ENCODE measurements around the gene ARL6IP5.

ARL6IP5 gene

DNA sequence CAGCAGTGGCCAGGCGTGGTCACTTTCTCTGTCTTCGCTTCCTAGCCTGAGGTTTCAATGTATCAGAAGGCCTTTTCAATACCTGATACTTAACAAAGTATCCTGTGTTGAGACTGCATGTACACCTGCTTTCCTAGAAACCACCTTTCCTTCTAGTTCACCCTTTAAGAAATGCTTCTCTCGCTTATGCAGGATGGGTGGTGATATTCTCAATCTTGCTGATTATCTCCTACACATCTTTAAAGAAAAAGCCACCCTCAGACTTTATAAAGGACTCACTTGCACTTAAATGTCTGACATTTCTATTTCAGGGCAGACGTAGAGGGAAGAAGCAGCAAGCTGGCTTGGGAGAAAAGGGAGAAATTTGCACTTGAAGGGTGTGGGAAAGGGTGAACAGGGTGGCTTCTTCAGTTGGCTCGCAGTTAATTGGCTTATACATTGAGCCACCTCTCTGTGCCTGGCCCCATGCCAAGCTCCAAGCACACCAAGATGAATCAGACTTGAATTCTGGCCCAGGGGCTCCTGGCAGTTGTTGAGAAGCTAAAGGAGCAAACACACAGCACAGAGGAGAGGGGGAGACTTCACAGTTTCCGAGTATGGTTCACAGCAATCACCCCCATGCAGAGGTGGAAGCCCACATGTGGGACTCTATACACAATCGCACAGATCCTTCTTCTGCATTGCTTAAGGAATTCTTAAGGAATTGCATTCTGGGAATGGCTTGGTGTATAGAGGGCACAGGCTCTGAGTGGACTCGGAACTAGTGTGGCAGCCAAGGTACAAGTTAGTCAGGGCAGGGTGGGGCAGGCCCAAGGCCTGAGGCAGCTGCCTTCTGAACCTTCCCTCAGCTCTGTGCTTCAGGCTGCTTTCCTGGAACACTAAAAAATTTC is 1.3 kb downstream of the ARL6IP5 start:
- DNase-seq (ENCODE audit: low read depth in 2 of 2) = peak; percentile 65 to 72

DNA sequence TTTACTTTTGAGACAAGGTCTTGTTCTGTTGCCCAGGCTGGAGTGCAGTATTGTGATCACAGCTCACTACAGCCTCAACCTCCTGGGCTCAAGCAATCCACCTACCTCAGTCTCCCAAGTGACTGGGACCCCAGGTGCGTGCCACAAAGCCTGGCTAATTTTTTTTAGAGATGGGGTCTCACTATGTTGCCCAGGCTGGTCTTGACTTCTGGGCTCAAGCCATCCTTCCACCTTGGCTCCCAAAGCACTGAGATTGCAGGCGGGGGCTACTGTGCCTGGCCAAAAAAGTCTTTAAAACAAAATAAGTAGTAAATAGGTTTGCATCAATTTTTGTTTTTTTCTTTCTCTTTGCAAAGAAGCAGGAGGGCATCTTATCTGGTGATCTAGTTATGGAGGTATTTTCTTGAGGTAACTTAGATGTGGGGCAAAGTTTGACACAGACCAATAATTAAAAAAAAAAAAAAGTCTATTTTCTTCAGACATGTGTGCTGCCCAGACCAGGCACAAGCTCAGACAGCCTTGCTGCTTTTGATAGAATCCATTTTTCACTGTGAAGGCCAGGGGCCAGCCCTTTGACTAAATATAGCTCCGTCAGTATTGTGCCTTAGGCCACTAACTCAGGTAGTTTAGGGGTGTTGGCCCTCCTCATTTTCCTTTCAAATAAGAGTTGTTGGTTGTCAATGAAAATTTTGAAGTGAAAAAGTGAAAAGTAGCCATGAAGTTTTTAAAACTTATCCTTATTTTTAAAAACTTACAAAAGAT is 2.5 kb downstream of the ARL6IP5 start:
- DNase-seq (ENCODE audit: low read depth in 2 of 2) = no peak

DNA sequence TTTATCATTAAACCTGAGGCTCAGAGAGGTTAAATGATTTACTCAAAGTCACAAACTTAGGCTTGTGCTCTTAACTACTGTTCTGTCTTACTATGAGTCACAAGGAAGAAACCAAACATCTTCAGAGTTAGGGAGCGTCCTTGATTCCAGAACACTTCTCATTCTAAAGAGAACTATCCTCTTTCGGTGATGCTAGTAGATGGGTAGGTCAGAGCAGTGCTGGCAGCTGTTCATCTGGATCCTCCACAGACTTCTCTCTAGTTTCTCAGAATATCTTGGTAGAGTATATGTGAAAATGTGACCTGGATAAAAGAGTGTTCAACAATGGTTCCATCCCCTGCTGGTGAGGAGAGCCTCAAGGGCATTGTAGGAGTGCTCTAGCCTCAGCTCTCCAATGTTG is 3.3 kb downstream of the ARL6IP5 start:
- no peak for DNase-seq (ENCODE audit: low read depth in 2 of 2)

DNA sequence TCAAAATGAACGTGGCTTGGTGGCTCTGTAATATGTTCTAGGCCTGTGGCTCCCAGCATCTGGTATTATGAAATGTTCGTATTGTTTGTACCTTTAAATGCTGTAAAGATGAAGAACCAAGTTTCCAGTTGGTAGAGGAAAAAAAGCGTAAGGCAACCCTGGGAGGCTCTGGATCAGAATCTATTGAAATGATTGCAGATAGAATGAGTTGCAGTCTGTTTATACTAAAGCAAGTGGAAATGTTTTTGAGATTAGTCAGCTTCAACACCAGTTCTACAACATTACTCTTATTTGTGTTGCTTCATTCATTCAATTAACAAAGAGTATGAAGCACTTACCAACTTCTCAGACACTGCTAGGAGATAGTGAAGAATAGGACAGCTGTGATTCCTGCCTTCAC is 5.3 kb downstream of the ARL6IP5 start:
- DNase-seq (ENCODE audit: low read depth in 2 of 2) = no peak

DNA sequence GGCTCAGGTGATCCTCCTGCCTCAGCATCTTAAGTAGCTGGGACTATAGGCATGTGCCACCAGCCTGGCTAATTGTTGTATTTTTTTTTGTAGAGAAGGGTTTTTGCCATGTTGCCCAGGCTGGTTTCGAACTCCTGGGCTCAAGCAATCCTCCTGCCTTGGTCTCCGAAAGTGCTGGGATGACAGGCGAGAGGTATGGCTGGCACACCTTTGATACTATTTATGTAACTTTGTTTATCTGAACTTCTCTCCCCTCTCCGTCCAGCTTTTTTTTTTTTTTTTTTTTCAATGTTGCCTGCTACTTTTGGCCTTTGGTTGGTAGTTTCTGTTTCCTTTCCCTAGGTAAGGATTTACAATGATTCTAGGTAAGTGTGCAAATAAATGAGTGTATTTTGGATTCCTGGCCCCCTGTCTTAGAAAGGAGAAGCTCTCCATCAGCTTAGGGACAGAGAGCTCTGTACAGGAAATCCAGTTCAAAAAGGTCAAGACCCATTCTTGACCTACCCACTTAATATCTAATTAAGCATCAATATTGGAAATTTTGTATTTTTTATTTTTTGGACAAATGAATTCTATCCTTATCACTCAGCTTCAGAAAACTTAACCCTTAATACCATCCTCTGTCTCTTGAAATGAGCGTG is 6.8 kb downstream of the ARL6IP5 start:
- no peak for DNase-seq (ENCODE audit: low read depth in 2 of 2)

DNA sequence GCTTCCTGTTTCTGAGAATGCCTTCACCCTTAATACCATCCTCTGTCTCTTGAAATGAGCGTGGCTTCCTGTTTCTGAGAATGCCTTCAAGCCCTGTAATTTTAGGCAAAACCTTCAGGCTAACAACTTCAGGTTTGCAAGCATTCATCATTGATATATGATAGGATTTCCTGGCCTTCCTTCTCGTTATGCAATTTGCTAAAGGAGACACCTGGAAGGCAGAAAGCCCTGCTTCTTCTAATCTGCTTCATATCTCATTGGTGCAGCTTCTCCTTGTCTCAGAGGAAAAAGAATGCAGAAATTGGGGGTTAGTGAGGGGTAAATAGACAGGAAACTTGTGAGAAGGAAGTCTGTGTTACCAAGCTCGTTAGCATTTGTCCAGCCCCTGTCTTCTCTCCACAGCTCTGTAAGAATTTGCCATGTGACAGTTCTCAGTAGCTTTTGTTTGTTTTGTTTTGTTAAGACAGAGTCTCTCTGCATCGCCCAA is 7.3 kb downstream of the ARL6IP5 start:
- no peak for DNase-seq (ENCODE audit: low read depth in 2 of 2)

DNA sequence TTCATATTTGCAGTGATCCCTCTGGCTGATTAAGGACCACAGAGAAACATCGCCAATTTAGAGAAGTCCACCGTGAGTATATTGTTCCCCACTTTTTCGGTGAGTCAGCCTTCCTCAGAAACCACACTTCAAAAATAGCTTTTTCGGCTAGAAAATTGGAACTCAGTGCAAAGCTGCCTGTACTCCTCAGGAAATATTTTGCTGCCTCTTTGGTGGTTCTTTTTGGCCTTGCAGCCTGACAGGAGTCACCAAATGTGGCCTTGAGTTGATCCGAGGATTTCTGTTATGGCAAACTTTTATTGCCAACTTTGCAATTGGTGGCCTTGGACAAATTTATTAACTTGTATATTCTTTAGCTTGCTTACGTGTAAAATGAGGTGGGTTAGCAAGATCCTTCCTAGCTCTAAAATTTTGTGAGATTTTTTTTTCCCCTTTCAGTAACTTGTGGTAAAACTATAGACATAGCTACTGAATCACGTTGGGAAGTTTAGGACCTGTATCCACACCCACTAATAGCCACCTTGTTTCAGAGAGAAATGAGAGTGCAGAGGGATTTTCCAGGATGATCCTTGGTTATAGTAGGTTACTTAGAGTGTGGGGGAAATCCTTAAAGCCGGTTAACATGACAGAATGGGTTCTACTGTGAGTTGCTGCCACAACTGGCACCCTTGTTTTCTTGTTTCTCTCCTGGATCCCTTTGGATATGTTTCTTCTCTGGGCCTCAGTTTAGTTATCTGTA is 9.9 kb downstream of the ARL6IP5 start:
- DNase-seq (ENCODE audit: low read depth in 2 of 2) = no peak

DNA sequence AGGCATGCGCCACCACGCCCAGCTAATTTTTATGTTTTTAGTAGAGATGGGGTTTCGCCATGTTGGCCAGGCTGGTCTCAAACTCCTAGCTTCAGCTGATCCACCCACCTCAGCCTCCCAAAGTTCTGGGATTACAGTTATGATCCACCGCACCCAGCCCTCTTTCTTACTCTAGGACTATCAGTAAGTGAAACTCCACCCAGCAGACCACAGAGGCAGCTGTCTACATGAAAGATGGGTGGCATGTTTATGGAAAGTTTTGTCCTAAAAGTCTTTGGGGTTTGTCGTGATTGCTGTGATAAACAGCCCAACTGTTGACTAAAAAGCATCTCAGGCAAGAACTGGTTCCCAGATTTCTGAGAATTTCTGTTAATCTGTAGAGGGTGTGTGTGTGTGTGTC is 10.9 kb downstream of the ARL6IP5 start:
- DNase-seq (ENCODE audit: low read depth in 2 of 2) = no peak

DNA sequence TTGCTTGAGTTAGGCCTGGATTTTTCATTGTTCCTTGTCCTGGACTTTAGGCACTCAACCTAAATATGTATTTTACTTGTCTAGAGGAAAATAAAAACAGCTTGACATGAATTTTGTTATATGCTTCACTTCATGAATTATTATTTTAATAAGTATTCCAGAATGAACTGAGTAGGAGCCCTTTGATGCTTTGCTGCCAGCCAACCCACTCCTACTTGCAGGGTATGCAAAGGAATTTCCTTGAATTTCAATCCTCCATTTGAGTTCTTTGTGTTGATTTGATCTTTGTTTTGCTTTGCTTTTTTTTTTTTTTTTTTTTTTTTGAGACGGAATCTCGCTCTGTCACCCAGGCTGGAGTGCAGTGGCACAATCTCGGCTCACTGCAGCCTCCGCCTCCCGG is 11.6 kb downstream of the ARL6IP5 start:
- no peak for DNase-seq (ENCODE audit: low read depth in 2 of 2)

DNA sequence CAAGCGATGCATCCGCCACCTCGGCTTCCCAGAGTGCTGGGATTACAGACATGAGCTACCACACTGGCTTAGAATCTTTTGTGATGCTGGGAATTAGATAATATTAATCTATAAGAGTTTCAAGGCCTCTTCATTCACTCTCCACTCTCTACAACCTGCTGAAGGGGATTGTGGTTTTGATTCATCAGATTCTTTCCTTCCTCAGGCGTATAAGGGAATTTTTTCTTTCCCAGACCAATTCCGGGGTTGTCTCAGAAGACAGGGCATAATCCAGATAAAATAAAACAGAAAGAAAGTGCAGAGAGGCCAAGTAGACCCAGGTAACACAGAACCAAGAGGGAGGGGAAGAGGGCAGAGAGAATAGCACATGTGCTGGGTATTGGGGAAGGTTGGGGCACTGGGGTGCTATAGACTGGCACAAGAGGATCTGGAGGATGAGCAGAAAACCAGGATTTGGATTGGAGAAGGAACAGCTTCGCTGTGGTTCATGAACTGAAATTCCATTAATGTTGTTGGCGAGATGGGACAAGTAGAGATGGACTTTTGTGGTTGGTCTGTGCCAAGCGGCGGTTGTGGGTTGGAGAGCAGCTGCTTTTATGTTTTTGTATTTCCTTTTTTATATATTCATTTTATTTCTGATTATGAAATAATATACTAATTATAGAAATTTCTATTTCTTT is 12.8 kb downstream of the ARL6IP5 start:
- DNase-seq (ENCODE audit: low read depth in 2 of 2) = no peak

DNA sequence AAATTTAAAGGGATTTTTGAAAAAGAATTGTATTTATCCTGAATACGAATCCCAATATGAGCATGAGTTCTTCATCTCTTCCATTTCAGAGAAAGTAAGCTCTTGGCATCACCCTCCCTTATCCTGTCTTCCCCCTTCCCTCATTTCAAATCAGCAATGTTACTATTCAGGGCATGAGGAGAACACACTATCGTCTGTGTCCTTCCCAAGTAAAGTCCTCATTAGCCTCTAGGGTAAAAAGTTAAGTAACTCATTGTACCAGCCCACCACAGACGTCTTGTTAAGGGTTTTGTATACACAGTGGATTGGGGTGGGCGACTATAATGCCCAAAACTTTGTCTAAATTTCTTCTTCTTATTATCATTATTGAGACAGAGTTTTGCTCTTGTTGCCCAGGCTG is 14.8 kb downstream of the ARL6IP5 start:
- no peak for DNase-seq (ENCODE audit: low read depth in 2 of 2)

DNA sequence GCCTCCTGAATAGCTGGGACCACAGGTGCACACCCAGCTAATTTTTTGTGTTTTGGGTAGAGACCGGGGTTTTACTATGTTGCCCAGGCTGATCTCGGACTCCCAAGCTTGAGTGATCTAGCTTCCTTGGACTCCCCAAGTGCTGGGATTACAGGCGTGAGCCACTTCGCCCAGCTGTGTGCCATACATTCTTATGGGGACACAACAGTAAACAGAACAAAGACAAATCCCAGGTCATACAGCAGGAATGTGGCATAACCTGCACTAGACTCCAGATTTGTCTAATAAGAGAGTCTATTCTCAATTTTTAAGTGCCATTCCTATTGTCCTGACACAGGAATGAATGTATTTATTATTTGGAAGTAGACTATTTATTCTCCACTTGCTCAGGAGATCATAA is 17.6 kb downstream of the ARL6IP5 start:
- DNase-seq (ENCODE audit: low read depth in 2 of 2) = no peak

DNA sequence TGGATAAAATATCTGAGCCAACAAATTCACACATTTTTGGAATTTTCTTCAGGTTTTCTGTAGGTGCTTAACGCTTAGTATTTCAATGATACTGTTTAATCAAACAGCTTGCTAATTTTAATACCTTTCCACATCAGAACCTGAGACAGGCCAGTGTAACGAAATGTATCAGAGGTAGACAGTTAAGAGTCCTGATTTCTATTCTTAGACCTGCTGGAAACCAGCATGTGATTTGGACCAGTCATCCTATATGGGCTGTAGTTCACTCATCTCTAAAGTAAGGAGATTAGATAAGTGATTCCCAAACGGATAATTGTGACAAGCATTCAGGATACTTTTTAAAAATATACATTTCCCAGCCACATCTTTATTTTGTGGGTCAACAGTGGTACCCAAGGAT is 18.4 kb downstream of the ARL6IP5 start:
- DNase-seq (ENCODE audit: low read depth in 2 of 2) = no peak

DNA sequence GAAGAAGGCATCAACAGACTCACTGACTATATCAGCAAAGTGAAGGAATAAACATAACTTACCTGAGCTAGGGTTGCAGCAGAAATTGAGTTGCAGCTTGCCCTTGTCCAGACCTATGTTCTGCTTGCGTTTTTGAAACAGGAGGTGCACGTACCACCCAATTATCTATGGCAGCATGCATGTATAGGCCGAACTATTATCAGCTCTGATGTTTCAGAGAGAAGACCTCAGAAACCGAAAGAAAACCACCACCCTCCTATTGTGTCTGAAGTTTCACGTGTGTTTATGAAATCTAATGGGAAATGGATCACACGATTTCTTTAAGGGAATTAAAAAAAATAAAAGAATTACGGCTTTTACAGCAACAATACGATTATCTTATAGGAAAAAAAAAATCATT is 19.8 kb downstream of the ARL6IP5 start:
- no peak for DNase-seq (ENCODE audit: low read depth in 2 of 2)

DNA sequence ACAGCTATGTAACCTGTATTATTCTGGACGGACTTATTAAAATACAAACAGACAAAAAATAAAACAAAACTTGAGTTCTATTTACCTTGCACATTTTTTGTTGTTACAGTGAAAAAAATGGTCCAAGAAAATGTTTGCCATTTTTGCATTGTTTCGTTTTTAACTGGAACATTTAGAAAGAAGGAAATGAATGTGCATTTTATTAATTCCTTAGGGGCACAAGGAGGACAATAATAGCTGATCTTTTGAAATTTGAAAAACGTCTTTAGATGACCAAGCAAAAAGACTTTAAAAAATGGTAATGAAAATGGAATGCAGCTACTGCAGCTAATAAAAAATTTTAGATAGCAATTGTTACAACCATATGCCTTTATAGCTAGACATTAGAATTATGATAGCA is 20.6 kb downstream of the ARL6IP5 start:
- no peak for DNase-seq (ENCODE audit: low read depth in 2 of 2)

DNA sequence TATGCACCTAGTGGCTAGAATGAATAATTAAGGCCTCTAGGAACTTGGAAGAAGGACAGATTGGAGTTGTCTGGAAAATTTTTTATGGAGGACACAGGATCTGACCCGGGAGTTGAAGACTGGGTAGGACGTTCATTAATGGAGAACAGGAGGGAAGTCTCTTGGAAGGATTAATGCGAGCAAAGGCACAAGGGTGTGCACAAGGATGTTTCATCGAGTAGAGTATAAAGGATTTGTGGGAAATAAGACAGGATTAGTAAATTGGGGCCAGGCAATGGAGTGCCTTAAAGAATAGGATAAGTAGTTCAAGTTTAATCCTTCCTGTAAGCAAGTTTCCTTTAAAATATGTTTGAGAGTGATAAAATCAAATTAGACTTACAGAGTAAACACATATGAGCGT is 23.1 kb downstream of the ARL6IP5 start:
- no peak for DNase-seq (ENCODE audit: low read depth in 2 of 2)

DNA sequence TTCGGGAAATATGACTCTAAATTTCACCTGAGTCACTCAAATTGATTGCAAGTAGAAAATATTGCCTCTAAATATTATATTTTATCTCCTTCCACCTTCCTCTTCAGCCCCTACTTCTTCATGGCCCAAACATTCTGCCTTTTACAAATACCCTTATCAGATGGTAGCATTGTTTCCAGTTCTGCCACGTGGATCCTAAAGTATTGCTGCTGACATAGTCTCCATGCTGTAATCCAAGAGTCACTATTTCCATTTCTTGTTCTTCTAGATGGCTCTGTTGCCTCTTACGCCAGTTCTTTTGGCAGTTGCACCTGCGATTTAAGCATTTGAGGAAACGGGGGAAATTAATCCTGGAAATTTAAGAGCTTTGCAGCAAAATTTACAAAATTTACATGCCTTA is 24.1 kb downstream of the ARL6IP5 start:
- no peak for DNase-seq (ENCODE audit: low read depth in 2 of 2)

DNA sequence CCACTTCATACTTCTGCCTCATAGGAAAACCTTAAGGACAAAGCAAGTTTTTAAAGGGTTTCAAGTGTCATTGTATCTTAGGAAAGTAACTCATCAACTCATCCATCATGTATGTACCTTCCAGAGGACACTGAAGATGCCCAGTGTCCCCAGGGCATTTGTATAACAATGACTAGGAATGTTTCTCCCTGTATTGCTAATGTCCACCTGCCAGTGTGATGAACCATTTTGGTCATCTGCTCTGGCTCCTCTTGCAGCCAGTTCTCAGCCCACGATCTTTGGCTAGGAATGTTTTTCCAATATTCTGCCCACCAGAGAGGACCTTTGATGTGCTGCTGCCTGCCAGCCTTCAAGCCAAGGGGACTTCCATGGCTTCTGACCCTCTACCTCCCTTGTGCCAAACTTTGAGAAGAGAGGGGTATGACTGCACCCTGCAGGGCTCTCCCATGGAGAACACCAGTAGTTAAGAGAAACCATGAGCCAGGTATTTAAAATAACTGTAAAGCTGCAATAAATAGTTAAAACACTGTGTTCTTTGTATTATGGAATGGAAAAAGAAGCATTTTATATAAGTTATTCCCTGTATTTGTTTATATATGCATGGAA is 26.3 kb downstream of the ARL6IP5 start:
- DNase-seq (ENCODE audit: low read depth in 2 of 2) = no peak

DNA sequence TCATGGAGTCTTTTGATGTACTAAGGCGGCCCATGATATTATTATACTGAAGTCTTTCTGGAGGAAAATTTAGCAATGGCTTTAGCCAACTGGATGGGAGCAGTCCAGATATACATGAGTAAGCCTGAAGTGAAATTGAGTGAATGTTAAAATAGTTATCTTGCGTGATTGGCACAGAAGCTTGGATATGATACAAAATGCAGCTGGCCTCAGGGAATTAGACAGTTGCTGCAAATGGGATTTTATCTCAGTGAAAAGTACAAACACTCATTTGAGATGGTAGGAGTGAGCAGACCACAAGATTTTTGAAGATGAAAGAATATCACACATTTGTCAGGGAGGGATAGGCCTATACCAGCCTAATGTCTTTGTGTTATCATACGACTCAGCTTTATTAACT is 28.8 kb downstream of the ARL6IP5 start:
- no peak for DNase-seq (ENCODE audit: low read depth in 2 of 2)

DNA sequence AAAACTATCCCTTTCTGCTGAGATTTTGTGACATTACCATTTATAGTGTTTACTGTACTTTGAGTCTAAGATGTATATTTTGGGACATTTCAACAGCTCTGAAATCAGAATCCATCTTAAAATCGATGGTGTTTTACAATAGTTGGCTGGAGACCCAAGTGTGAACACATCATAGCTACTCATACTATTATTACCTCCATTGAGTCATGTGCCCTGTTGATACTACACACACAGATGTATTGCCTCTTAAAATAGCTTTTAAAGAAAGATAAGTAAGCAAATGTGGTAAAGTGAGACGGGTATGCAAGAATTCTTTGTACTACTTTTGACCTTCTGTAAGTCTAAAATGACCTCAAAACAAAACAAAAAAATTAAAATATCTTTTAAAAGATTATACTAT is 31.0 kb downstream of the ARL6IP5 start:
- no peak for DNase-seq (ENCODE audit: low read depth in 2 of 2)

DNA sequence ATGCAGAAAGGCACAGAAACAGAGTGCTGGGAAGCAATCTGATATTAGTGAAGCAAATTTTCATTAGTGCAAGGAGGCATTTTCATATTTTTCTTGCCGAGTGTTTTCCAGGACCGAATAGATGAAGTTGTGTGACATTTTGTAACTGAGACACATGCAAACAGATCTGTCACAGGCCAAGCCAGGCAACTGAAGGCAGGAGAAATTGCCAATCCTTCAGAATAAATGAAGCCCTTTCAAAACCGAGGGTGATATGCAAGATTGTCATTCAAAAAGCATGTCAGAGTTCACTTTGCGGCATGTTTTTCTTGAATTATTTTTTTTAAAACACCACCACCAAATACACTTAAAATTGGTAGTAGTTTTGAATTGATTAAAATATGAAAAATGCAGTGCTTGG is 31.4 kb downstream of the ARL6IP5 start:
- no peak for DNase-seq (ENCODE audit: low read depth in 2 of 2)

Measured in stimulated activated CD4-positive, alpha-beta T cell treated with anti-CD3 and anti-CD28 coated beads, Interleukin-1b, Interleukin-23, amount 100 ng/mL, for 4 hours (primary cell).